ENCODE results near the gene DNAH10. TPM values are rescaled to one million over a fixed set of nuclear protein-coding genes. Genes with fewer than 3 reads are reported as not detected.

Gene DNAH10
- total RNA-seq, 2 donors from 2014 or later: 0.09 to 0.64 TPM

GRCh38 chr12:123903301-123904065, 141.4 kb downstream of the DNAH10 start:
- TF ChIP-seq CTCF (conservative IDR thresholded peaks at IDR 0.05): no peak

GRCh38 chr12:123905319-123905925, 143.3 kb downstream of the DNAH10 start:
- Histone ChIP-seq H3K36me3 (ENCODE audit: control insufficient read depth, insufficient read depth, low read length) (no peaks in the 10 kb centered on the region), H3K4me1 (ENCODE audit: control insufficient read depth, insufficient read depth, low read length) (peaks cover 3% of the 10 kb centered on the region), H3K9me3 (ENCODE audit: control insufficient read depth, low read length) (no peaks in the 10 kb centered on the region), H3K4me3 (ENCODE audit: low read length) (no peak overlapping the region), H3K9ac (ENCODE audit: extremely low read depth, low read length, poor library complexity, severe bottlenecking) (no peak overlapping the region), H3K27me3 (ENCODE audit: control insufficient read depth, insufficient read depth, low read length, poor library complexity, severe bottlenecking) (no peaks in the 10 kb centered on the region), H3K27ac (ENCODE audit: low read depth, low read length) (no peak overlapping the region)
- Mint-ChIP-seq H3K4me3 (no peak overlapping the region), H3K4me1 (peaks cover 6% of the 10 kb centered on the region), H3K27ac (no peak overlapping the region), H3K27me3 (ENCODE audit: insufficient read depth) (peaks cover 7% of the 10 kb centered on the region), H3K9me3 (peaks cover 5% of the 10 kb centered on the region), H3K36me3 (ENCODE audit: low read depth) (no peaks in the 10 kb centered on the region)
- peak; percentile 90 for DNase-seq
- 37 to 38% methylated on average over 6 to 9 of the region's 9 CpGs for WGBS, 2 experiments (ENCODE audit: insufficient coverage in 1 of 2, insufficient read length in 1 of 2)
- peak; percentile 91 for TF ChIP-seq CTCF (conservative IDR thresholded peaks at IDR 0.05)

More at GRCh38 chr12:123903301-123904065, 141.4 kb downstream of the DNAH10 start:
- Histone ChIP-seq H3K4me3 (ENCODE audit: low read length) (no peak overlapping the region), H3K27ac (ENCODE audit: low read depth, low read length) (no peak overlapping the region), H3K4me1 (ENCODE audit: control insufficient read depth, insufficient read depth, low read length) (peaks cover 3% of the 10 kb centered on the region), H3K27me3 (ENCODE audit: control insufficient read depth, insufficient read depth, low read length, poor library complexity, severe bottlenecking) (no peaks in the 10 kb centered on the region), H3K9me3 (ENCODE audit: control insufficient read depth, low read length) (no peaks in the 10 kb centered on the region), H3K9ac (ENCODE audit: extremely low read depth, low read length, poor library complexity, severe bottlenecking) (no peak overlapping the region), H3K36me3 (ENCODE audit: control insufficient read depth, insufficient read depth, low read length) (no peaks in the 10 kb centered on the region)
- DNase-seq: no peak
- Mint-ChIP-seq H3K9me3 (peaks cover 6% of the 10 kb centered on the region), H3K27me3 (ENCODE audit: insufficient read depth) (peaks cover 14% of the 10 kb centered on the region), H3K4me1 (peaks cover 6% of the 10 kb centered on the region), H3K4me3 (no peak overlapping the region), H3K27ac (no peak overlapping the region), H3K36me3 (ENCODE audit: low read depth) (no peaks in the 10 kb centered on the region)
- WGBS, 2 experiments (ENCODE audit: insufficient coverage in 1 of 2, insufficient read length in 1 of 2): 90 to 91% methylated on average over 17 to 22 of the region's 22 CpGs

GRCh38 chr12:123906711-123907420, 144.8 kb downstream of the DNAH10 start:
- Mint-ChIP-seq H3K9me3 (peaks cover 4% of the 10 kb centered on the region), H3K4me3 (no peak overlapping the region), H3K27ac (no peak overlapping the region), H3K36me3 (ENCODE audit: low read depth) (no peaks in the 10 kb centered on the region), H3K4me1 (no peaks in the 10 kb centered on the region), H3K27me3 (ENCODE audit: insufficient read depth) (peaks cover 4% of the 10 kb centered on the region)
- H3K4me3 ChIP-seq (ENCODE audit: low read length): no peak overlapping the region
- DNase-seq: no peak
- no peaks in the 10 kb centered on the region for H3K4me1 ChIP-seq (ENCODE audit: control insufficient read depth, insufficient read depth, low read length)
- H3K9me3 ChIP-seq (ENCODE audit: control insufficient read depth, low read length): no peaks in the 10 kb centered on the region
- H3K27me3 ChIP-seq (ENCODE audit: control insufficient read depth, insufficient read depth, low read length, poor library complexity, severe bottlenecking): no peaks in the 10 kb centered on the region
- H3K36me3 ChIP-seq (ENCODE audit: control insufficient read depth, insufficient read depth, low read length): no peaks in the 10 kb centered on the region
- TF ChIP-seq CTCF (conservative IDR thresholded peaks at IDR 0.05): no peak
- no peak overlapping the region for H3K27ac ChIP-seq (ENCODE audit: low read depth, low read length)
- WGBS, 2 experiments (ENCODE audit: insufficient coverage in 1 of 2, insufficient read length in 1 of 2): 80% methylated on average over 7 of the region's 7 CpGs; no CpG with 5 or more reads in 1 of the 2 experiments
- H3K9ac ChIP-seq (ENCODE audit: extremely low read depth, low read length, poor library complexity, severe bottlenecking): no peak overlapping the region
